Panc1 (cell line): ENCODE measurements around the gene C4orf50. TPM values are rescaled to one million over a fixed set of nuclear protein-coding genes. Genes with fewer than 3 reads are reported as not detected.

Source experiments
- ATAC-seq: fragments of 200-7000 bp; cut with Tn5 transposase; 2 replicates; pipeline ENCODE4 v1.9.1; 2020; ENCODE audit warnings: mild to moderate bottlenecking, moderate library complexity
- BruUV-seq: library from RNA; stranded (reverse); fragments of 400-500 nt; replicated peaks from 2 replicates; lab custom pipeline; 2021; lab: Mats Ljungman, UMichigan
- CTCF ChIA-PET: fragments of 300-600 bp; sonication (Branson Sonifier 250); formaldehyde crosslinking; loops from one replicate; lab custom pipeline; 2022; ENCODE audit warnings: antibody characterized with exemption; lab: Charles Lee
- POLR2A ChIA-PET: fragments of 300-600 bp; sonication (Branson Sonifier 250); formaldehyde crosslinking; loops from one replicate; lab custom pipeline; 2022; ENCODE audit warnings: antibody characterized with exemption; lab: Charles Lee
- DNase-seq: peaks from one replicate; pipeline ENCODE4 v3.0.0-alpha.2; 2010; ENCODE audit warnings: low read depth, low spot score
- H3K27ac ChIP-seq: 2 replicates; pipeline ENCODE4 v1.5.1; 2011; ENCODE audit warnings: mild to moderate bottlenecking, low read length, inconsistent platforms
- H3K27me3 ChIP-seq: fragments of 200-500 bp; sonication (Bioruptor generic); 2 replicates; pipeline ENCODE4 v1.6.0; 2014; ENCODE audit warnings: low read length, inconsistent platforms; ENCODE audit not compliant: control insufficient read depth, insufficient read depth
- H3K36me3 ChIP-seq: fragments of 200-500 bp; sonication (Bioruptor generic); 2 replicates; pipeline ENCODE4 v1.5.1; 2014; ENCODE audit warnings: inconsistent platforms, mild to moderate bottlenecking, low read length, moderate library complexity; ENCODE audit not compliant: control insufficient read depth, insufficient read depth
- H3K4me1 ChIP-seq: 2 replicates; pipeline ENCODE4 v1.5.1; 2011; ENCODE audit warnings: inconsistent platforms, mild to moderate bottlenecking, low read length, moderate library complexity; ENCODE audit not compliant: control insufficient read depth, insufficient read depth
- H3K4me3 ChIP-seq, 2 experiments: 2 replicates each; pipeline ENCODE4 v1.5.1; 2011 to 2012; ENCODE audit warnings: low read depth in 2 of 2, low read length in 2 of 2, mild to moderate bottlenecking in 2 of 2, inconsistent platforms in 1 of 2, moderate library complexity in 1 of 2
- H3K9me3 ChIP-seq: fragments of 200-500 bp; sonication (Bioruptor generic); 2 replicates; pipeline ENCODE4 v1.5.1; 2014; ENCODE audit warnings: low read depth, mild to moderate bottlenecking, inconsistent platforms, low read length, moderate library complexity; ENCODE audit not compliant: control insufficient read depth, insufficient read depth
- POLR2AphosphoS5 ChIP-seq: IDR thresholded peaks from 2 replicates; pipeline ENCODE4 v1.6.1; 2012; ENCODE audit warnings: mild to moderate bottlenecking, low read depth, low read length, moderate library complexity
- SIN3A ChIP-seq: IDR thresholded peaks from 2 replicates; pipeline ENCODE4 v1.6.1; 2012; ENCODE audit warnings: low read depth, mild to moderate bottlenecking, low read length, moderate library complexity, borderline replicate concordance; ENCODE audit not compliant: insufficient read depth
- TCF7L2 ChIP-seq: IDR thresholded peaks from 2 replicates; pipeline ENCODE4 v1.6.1; 2011; ENCODE audit warnings: mild to moderate bottlenecking, low read depth, low read length, inconsistent platforms
- in situ Hi-C: cut with HindIII; loops from 2 replicates; pipeline ENCODE4 v1.10.0; 2016; ENCODE audit warnings: low sequenced_read_pairs, low pct_unique_long_range_greater_than_20kb
- intact Hi-C: fragments of 100-400 bp; cut with micrococcal nuclease; formaldehyde crosslinking; loops from one replicate; pipeline ENCODE4 v1.10.0; 2022; ENCODE audit not compliant: unreplicated experiment
- total RNA-seq: library from RNA; stranded (reverse); gene quantifications from one replicate; pipeline ENCODE4 v1.2.1, GENCODE V29; 2021; ENCODE audit not compliant: unreplicated experiment
- TF ChIP-seq, protein P1 (sequence below): fragments of 450-650 bp; IDR thresholded peaks from 2 replicates; pipeline ENCODE4 v1.5.1; 2017; ENCODE audit warnings: mild to moderate bottlenecking
- TF ChIP-seq, protein P2 (sequence below), 2 experiments: IDR thresholded peaks; 2 replicates each; pipeline ENCODE4 v1.6.1; 2011 to 2012; ENCODE audit warnings: low read depth in 2 of 2, control low read depth in 1 of 2, low read length in 1 of 2, mild to moderate bottlenecking in 1 of 2, moderate library complexity in 1 of 2; ENCODE audit not compliant: insufficient read depth in 1 of 2

The C4orf50 gene
- total RNA-seq, 1 experiment from 2014 or later, result under 0.01 TPM

DNA sequence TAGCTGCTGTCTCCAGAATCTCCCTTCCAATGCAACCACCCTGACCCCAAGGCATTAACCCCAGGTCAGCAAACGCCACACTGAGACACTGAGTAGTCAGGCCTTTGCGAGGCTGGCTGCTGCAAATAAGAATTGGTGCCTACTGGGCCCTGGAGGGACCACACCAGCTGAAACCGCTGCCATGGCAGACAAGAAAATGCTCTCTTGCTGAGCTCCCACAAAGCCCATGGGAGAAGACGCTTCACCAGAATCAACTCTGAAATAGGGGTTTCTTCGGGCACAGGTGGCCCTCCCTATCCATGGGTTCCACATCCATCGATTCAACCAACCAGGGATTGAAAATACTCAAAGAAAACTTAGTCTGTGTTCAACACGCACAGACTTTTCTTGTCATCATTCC, 98.7 kb downstream of the C4orf50 start:
- POLR2A ChIA-PET, result no interaction called here
- H3K36me3 ChIP-seq, result no peaks in the 10 kb centered on the region
- ATAC-seq (no peak), DNase-seq (no peak)
- BruUV-seq, result no TSS peak
- in situ Hi-C loops (no loop called here), intact Hi-C loops (no loop called here)
- no peaks in the 10 kb centered on the region for H3K4me1 ChIP-seq
- H3K27me3 ChIP-seq, result no peaks in the 10 kb centered on the region
- H3K4me3 ChIP-seq, result no peak overlapping the region
- H3K27ac ChIP-seq, result no peak overlapping the region
- CTCF ChIA-PET, result no interaction called here
- no peaks in the 10 kb centered on the region for H3K9me3 ChIP-seq
- no peak for TF ChIP-seq POLR2AphosphoS5
- TF ChIP-seq TCF7L2, result no peak
- no peak for TF ChIP-seq SIN3A
- TF ChIP-seq, protein P1, sequence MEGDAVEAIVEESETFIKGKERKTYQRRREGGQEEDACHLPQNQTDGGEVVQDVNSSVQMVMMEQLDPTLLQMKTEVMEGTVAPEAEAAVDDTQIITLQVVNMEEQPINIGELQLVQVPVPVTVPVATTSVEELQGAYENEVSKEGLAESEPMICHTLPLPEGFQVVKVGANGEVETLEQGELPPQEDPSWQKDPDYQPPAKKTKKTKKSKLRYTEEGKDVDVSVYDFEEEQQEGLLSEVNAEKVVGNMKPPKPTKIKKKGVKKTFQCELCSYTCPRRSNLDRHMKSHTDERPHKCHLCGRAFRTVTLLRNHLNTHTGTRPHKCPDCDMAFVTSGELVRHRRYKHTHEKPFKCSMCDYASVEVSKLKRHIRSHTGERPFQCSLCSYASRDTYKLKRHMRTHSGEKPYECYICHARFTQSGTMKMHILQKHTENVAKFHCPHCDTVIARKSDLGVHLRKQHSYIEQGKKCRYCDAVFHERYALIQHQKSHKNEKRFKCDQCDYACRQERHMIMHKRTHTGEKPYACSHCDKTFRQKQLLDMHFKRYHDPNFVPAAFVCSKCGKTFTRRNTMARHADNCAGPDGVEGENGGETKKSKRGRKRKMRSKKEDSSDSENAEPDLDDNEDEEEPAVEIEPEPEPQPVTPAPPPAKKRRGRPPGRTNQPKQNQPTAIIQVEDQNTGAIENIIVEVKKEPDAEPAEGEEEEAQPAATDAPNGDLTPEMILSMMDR, result no peak
- TF ChIP-seq, protein P2, sequence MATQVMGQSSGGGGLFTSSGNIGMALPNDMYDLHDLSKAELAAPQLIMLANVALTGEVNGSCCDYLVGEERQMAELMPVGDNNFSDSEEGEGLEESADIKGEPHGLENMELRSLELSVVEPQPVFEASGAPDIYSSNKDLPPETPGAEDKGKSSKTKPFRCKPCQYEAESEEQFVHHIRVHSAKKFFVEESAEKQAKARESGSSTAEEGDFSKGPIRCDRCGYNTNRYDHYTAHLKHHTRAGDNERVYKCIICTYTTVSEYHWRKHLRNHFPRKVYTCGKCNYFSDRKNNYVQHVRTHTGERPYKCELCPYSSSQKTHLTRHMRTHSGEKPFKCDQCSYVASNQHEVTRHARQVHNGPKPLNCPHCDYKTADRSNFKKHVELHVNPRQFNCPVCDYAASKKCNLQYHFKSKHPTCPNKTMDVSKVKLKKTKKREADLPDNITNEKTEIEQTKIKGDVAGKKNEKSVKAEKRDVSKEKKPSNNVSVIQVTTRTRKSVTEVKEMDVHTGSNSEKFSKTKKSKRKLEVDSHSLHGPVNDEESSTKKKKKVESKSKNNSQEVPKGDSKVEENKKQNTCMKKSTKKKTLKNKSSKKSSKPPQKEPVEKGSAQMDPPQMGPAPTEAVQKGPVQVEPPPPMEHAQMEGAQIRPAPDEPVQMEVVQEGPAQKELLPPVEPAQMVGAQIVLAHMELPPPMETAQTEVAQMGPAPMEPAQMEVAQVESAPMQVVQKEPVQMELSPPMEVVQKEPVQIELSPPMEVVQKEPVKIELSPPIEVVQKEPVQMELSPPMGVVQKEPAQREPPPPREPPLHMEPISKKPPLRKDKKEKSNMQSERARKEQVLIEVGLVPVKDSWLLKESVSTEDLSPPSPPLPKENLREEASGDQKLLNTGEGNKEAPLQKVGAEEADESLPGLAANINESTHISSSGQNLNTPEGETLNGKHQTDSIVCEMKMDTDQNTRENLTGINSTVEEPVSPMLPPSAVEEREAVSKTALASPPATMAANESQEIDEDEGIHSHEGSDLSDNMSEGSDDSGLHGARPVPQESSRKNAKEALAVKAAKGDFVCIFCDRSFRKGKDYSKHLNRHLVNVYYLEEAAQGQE (IDR thresholded peaks at IDR 0.05; ENCODE audit: insufficient read depth in 1 of 2, low read depth in 2 of 2, low read length in 1 of 2), result no peak

DNA sequence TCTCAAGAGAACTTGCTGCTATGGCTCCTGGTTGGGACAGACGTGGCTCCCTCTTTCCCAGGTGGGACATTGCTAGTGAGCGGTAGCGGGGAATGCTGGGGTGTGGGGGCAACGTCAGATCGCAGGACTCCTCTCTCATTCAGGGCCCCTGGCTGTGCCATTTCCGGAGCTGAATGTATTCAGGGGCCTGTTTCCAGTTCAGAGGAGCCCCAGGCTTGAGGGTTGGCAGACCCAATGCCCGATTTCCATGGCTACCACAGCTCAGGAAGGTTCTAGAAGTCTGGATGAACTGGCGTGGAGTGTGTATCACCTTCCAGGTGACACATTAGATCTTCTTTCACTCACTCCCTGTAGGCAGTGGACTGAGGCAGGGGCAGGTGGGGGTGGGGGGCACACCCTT, 99.2 kb downstream of the C4orf50 start:
- ATAC-seq, result no peak
- no peak for DNase-seq
- Histone ChIP-seq H3K27me3 (no peaks in the 10 kb centered on the region), H3K4me3 (no peak overlapping the region), H3K9me3 (no peaks in the 10 kb centered on the region), H3K4me1 (no peaks in the 10 kb centered on the region), H3K36me3 (no peaks in the 10 kb centered on the region), H3K27ac (no peak overlapping the region)
- no peak for TF ChIP-seq POLR2AphosphoS5
- CTCF ChIA-PET, result no interaction called here
- in situ Hi-C loops (no loop called here), intact Hi-C loops (no loop called here)
- no TSS peak for BruUV-seq
- POLR2A ChIA-PET, result interaction anchor here (0.5 kb wide), 1 partner anchor 594 kb away, joined by 3 read pairs; no protein-coding TSS in a partner anchor

DNA sequence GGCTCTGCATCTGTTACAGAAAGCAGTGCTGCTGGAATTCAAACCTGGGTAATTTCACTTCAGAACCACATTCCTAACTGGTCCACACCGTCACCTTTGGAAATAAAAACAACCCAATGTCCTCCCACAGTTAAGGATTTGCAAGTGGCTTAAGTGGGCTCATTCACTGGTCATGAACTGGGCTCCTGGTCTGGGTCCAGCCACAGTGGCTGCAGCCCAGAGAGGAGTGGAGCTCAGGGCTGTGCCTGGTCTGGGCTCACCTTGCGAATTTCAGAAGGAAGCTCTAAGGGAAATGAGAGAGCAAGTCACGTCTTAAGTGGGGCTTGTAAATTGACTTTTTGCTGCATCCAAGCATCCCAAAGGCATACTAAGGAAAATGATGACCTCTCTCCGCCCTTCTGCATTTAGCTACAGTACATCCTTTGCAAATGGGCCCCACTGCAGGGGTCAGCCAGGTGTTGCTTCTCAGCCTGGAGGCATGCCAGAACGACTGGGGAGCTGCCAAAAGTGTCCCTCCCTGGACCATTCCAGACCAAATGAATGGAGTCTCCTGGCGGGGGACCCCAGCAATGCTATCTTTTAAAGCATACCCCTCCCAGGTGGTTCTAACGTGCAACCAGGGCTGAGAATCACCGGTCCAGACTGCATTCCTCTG, 99.8 kb downstream of the C4orf50 start:
- in situ Hi-C loops, result no loop called here
- Histone ChIP-seq H3K4me1 (no peaks in the 10 kb centered on the region), H3K4me3 (no peak overlapping the region), H3K27me3 (no peaks in the 10 kb centered on the region), H3K36me3 (no peaks in the 10 kb centered on the region), H3K27ac (no peak overlapping the region), H3K9me3 (no peaks in the 10 kb centered on the region)
- ChIA-PET POLR2A (interaction anchor here (0.5 kb wide), 1 partner anchor 594 kb away, joined by 3 read pairs; no protein-coding TSS in a partner anchor), CTCF (no interaction called here)
- intact Hi-C loops, result no loop called here
- no peak for DNase-seq
- TF ChIP-seq, protein P2 (IDR thresholded peaks at IDR 0.05; ENCODE audit: insufficient read depth in 1 of 2, low read depth in 2 of 2, low read length in 1 of 2), result no peak
- TF ChIP-seq SIN3A (no peak), POLR2AphosphoS5 (no peak), TCF7L2 (no peak)
- TF ChIP-seq, protein P1, result no peak
- no peak for ATAC-seq
- no TSS peak for BruUV-seq
